Mesothelial cell of epicardium (in vitro differentiated cells): ENCODE measurements around the gene CUBN. TPM values are rescaled to one million over a fixed set of nuclear protein-coding genes. Genes with fewer than 3 reads are reported as not detected.
A peak's percentile ranks its signal among the peaks of the same experiment; 100 is the strongest.

Experiments
- DNase-seq, 2 experiments: peaks; one replicate each; pipeline ENCODE4 v3.0.0; 2021; ENCODE audit warnings: low spot score in 2 of 2; ENCODE audit not compliant: unreplicated experiment in 2 of 2
- H3K27ac Mint-ChIP-seq: 2 replicates; pipeline ENCODE4 v1.8.0; 2021; ENCODE audit warnings: mixed read lengths
- H3K27me3 Mint-ChIP-seq: 2 replicates; pipeline ENCODE4 v1.8.0; 2021; ENCODE audit warnings: low read depth, mixed read lengths
- H3K36me3 Mint-ChIP-seq: 2 replicates; pipeline ENCODE4 v1.8.0; 2021; ENCODE audit warnings: mixed read lengths
- H3K4me1 Mint-ChIP-seq: 2 replicates; pipeline ENCODE4 v1.8.0; 2021; ENCODE audit warnings: mixed read lengths
- H3K4me3 Mint-ChIP-seq: 2 replicates; pipeline ENCODE4 v1.8.0; 2021; ENCODE audit warnings: mild to moderate bottlenecking, moderate library complexity, mixed read lengths
- H3K9me3 Mint-ChIP-seq: 2 replicates; pipeline ENCODE4 v1.8.0; 2021; ENCODE audit warnings: mixed read lengths
- total RNA-seq: library from RNA; stranded (reverse); gene quantifications from 3 replicates; pipeline ENCODE4 v1.2.1, GENCODE V29; 2021
- TF ChIP-seq, protein P1 (sequence below): fragments of 200-600 bp; sonication (generic); IDR thresholded peaks from one replicate; pipeline ENCODE4 v1.5.0; 2021; ENCODE audit warnings: antibody characterized with exemption; ENCODE audit not compliant: unreplicated experiment

Gene CUBN
- total RNA-seq, 1 donor from 2014 or later, result 1.5 TPM

DNA sequence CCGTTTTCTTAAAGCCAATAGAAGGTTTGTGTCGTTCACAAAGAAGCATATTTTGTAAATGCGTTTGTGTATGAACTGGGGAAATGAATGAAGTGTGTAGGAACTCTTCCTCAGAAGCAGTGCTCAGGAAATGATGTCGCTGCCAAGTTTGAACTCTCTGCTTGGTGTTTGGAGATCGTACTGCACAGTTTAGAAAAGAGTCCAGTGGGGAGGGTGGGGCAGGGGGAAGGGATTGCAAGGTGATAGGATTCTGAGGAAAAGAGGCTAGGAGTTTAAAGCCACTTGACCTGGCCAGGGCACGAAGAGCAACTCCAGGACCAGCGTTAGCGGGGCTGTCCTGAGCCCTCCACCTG is 122.2 kb downstream of the CUBN start:
- Mint-ChIP-seq H3K27ac (peak overlapping the region; percentile 70), H3K36me3 (no peaks in the 10 kb centered on the region), H3K27me3 (no peaks in the 10 kb centered on the region), H3K4me1 (peaks cover 21% of the 10 kb centered on the region), H3K9me3 (peaks cover 18% of the 10 kb centered on the region), H3K4me3 (no peak overlapping the region)
- TF ChIP-seq, protein P1, sequence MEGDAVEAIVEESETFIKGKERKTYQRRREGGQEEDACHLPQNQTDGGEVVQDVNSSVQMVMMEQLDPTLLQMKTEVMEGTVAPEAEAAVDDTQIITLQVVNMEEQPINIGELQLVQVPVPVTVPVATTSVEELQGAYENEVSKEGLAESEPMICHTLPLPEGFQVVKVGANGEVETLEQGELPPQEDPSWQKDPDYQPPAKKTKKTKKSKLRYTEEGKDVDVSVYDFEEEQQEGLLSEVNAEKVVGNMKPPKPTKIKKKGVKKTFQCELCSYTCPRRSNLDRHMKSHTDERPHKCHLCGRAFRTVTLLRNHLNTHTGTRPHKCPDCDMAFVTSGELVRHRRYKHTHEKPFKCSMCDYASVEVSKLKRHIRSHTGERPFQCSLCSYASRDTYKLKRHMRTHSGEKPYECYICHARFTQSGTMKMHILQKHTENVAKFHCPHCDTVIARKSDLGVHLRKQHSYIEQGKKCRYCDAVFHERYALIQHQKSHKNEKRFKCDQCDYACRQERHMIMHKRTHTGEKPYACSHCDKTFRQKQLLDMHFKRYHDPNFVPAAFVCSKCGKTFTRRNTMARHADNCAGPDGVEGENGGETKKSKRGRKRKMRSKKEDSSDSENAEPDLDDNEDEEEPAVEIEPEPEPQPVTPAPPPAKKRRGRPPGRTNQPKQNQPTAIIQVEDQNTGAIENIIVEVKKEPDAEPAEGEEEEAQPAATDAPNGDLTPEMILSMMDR, result no peak
- DNase-seq, result no peak

DNA sequence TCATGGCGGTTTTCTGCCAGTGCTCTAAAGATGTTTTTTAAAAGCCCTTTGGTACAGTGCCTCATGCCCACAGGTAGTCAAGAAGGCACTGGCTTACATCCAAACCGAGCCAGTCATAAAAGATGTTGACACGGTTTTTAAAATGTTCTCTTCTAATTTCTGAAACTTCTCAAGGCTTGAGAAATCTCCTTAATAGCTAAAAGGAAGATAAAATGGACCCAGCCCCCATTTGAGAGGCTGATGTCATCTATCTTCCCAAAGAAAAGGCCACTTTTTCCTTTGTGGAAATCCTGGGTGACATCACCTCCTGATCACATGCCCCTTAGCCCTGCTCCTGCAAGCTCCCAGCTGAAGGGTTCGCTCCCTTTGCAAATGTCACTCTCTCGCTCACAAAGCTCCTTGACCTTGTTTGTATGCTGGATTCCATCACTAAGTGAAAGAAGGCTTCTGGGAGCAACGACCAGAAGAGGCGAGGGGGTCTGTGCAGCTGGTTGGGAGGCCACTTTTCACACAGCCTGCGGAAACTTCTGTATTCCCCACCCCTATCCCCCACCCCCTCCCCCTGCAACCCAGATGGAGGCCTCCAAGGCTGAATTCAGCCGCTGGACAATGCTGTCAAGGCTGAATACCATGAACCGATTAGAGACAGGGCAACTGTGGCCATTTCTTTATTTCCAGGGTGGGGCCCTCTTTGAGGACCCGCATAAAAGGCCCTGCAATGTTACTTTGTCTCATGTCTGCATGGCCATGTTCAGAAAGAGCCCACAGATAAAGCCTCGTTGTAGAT is 122.8 kb downstream of the CUBN start:
- TF ChIP-seq, protein P1, result no peak
- Mint-ChIP-seq H3K4me3 (no peak overlapping the region), H3K27ac (peak overlapping the region; percentile 70), H3K9me3 (peaks cover 18% of the 10 kb centered on the region), H3K27me3 (no peaks in the 10 kb centered on the region), H3K36me3 (no peaks in the 10 kb centered on the region), H3K4me1 (peaks cover 27% of the 10 kb centered on the region)
- DNase-seq, result no peak

- H3K27me3 Mint-ChIP-seq, result no peaks in the 10 kb centered on the region
- no peaks in the 10 kb centered on the region for H3K36me3 Mint-ChIP-seq
- TF ChIP-seq, protein P1, result no peak
- no peak for DNase-seq
- H3K27ac Mint-ChIP-seq, result peak overlapping the region; percentile 41
- peaks cover 28% of the 10 kb centered on the region for H3K4me1 Mint-ChIP-seq
- no peak overlapping the region for H3K4me3 Mint-ChIP-seq
- H3K9me3 Mint-ChIP-seq, result peaks cover 12% of the 10 kb centered on the region
These were observed 123.7 kb downstream of the CUBN start for GRCh38 chr10:17005621-17006566.

GRCh38 chr10:17004801-17005380 is 124.7 kb downstream of the CUBN start:
- peaks cover 12% of the 10 kb centered on the region for H3K9me3 Mint-ChIP-seq
- peaks cover 32% of the 10 kb centered on the region for H3K4me1 Mint-ChIP-seq
- no peak overlapping the region for H3K4me3 Mint-ChIP-seq
- no peak overlapping the region for H3K27ac Mint-ChIP-seq
- TF ChIP-seq, protein P1, result no peak
- H3K36me3 Mint-ChIP-seq, result no peaks in the 10 kb centered on the region
- no peaks in the 10 kb centered on the region for H3K27me3 Mint-ChIP-seq
- no peak for DNase-seq

DNA sequence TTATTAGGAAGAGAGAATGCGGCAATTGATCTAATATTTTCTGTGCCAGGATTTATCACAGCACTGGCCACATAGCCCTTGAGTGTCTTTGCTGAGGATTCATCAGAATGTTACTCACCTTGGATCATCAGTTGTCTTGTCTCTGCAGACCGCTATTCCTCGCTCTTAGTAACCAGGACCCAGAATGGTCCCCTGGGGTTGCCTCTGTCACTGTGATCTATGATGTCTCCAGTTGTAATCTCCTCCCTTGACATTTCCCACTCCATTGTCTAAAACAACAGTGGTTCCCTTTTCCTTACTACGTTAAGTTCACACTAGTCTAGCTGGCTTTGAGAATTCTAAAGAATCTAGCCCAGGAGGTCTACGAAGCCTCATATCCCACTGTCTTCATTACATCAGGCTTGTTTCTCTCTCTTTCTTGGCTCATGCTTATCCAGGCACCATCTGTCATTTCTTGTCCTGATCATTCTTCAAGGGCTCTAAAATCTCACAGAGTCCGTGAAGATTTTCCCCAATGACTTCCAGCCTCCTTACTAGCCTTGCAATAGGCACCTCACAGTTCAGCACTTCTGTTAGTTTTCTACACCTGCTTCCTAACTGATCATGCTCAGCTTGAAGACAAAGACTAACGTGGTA is 125.8 kb downstream of the CUBN start:
- Mint-ChIP-seq H3K4me1 (peaks cover 39% of the 10 kb centered on the region), H3K9me3 (peaks cover 12% of the 10 kb centered on the region), H3K27me3 (no peaks in the 10 kb centered on the region), H3K4me3 (no peak overlapping the region), H3K27ac (peak overlapping the region; percentile 36), H3K36me3 (no peaks in the 10 kb centered on the region)
- TF ChIP-seq, protein P1, result no peak
- DNase-seq, result no peak
